Trophoblast cell (in vitro differentiated cells and primary cell): ENCODE data around the gene HMGB4.

Experiments used
- DNase-seq, 2 donors: peaks; one replicate each; pipeline ENCODE4 v3.0.0-alpha.2; 2016
- H2AFZ ChIP-seq: 2 replicates; pipeline ENCODE4 v1.6.1; 2013; ENCODE audit warnings: low read length, moderate library complexity, mild to moderate bottlenecking; ENCODE audit not compliant: insufficient read depth, poor library complexity
- H2AK5ac ChIP-seq: 2 replicates; pipeline ENCODE4 v1.6.1; 2013; ENCODE audit warnings: mild to moderate bottlenecking, low read length
- H2BK120ac ChIP-seq: 2 replicates; pipeline ENCODE4 v1.6.1; 2013; ENCODE audit warnings: low read length, mild to moderate bottlenecking, moderate library complexity; ENCODE audit not compliant: insufficient read depth, poor library complexity
- H2BK12ac ChIP-seq: 2 replicates; pipeline ENCODE4 v1.6.1; 2013; ENCODE audit warnings: mild to moderate bottlenecking, low read length, moderate library complexity
- H2BK5ac ChIP-seq: 2 replicates; pipeline ENCODE4 v1.6.1; 2013; ENCODE audit warnings: low read length, low read depth, moderate library complexity, mild to moderate bottlenecking; ENCODE audit not compliant: poor library complexity
- H3K14ac ChIP-seq: 2 replicates; pipeline ENCODE4 v1.6.1; 2013; ENCODE audit warnings: mild to moderate bottlenecking, low read length
- H3K18ac ChIP-seq: 2 replicates; pipeline ENCODE4 v1.6.1; 2013; ENCODE audit warnings: mild to moderate bottlenecking, low read length
- H3K23ac ChIP-seq: 2 replicates; pipeline ENCODE4 v1.6.1; 2013; ENCODE audit warnings: low read length
- H3K27ac ChIP-seq: 2 replicates; pipeline ENCODE4 v1.5.1; 2013; ENCODE audit warnings: low read depth, mild to moderate bottlenecking, inconsistent platforms, low read length, moderate library complexity
- H3K27me3 ChIP-seq: 2 replicates; pipeline ENCODE4 v1.6.1; 2013; ENCODE audit warnings: inconsistent platforms, mild to moderate bottlenecking, low read length, moderate library complexity; ENCODE audit not compliant: insufficient read depth
- H3K36me3 ChIP-seq, 2 experiments: 1 replicate in 1 of 2; 2 replicates in 1 of 2; pipeline ENCODE4 v1.6.1; 2013; ENCODE audit warnings: low read length in 2 of 2, mild to moderate bottlenecking in 2 of 2, moderate library complexity in 1 of 2; ENCODE audit not compliant: insufficient read depth in 2 of 2, control insufficient read depth in 1 of 2
- H3K4ac ChIP-seq: 2 replicates; pipeline ENCODE4 v1.6.1; 2013; ENCODE audit warnings: low read depth, mild to moderate bottlenecking, low read length, moderate library complexity
- H3K4me1 ChIP-seq, 2 experiments: 1 replicate in 1 of 2; 2 replicates in 1 of 2; pipeline ENCODE4 v1.6.1; 2013; ENCODE audit warnings: low read length in 2 of 2, mild to moderate bottlenecking in 2 of 2, moderate library complexity in 1 of 2; ENCODE audit not compliant: insufficient read depth in 2 of 2, control insufficient read depth in 1 of 2
- H3K4me2 ChIP-seq: 2 replicates; pipeline ENCODE4 v1.6.1; 2013; ENCODE audit warnings: inconsistent platforms, mild to moderate bottlenecking, low read length, moderate library complexity
- H3K4me3 ChIP-seq: 2 replicates; pipeline ENCODE4 v1.5.1; 2013; ENCODE audit warnings: mild to moderate bottlenecking, low read depth, low read length, inconsistent platforms
- H3K79me1 ChIP-seq: one replicate; pipeline ENCODE4 v1.6.1; 2013; ENCODE audit warnings: low read length
- H3K79me2 ChIP-seq: 2 replicates; pipeline ENCODE4 v1.6.1; 2013; ENCODE audit warnings: low read length, mild to moderate bottlenecking; ENCODE audit not compliant: control insufficient read depth, insufficient read depth, poor library complexity
- H3K9ac ChIP-seq: 2 replicates; pipeline ENCODE4 v1.6.1; 2013; ENCODE audit warnings: mild to moderate bottlenecking, low read length
- H3K9me3 ChIP-seq: 2 replicates; pipeline ENCODE4 v1.6.1; 2013; ENCODE audit warnings: low read depth, mild to moderate bottlenecking, control low read depth, inconsistent platforms, low read length; ENCODE audit not compliant: insufficient read depth
- H4K12ac ChIP-seq: 2 replicates; pipeline ENCODE4 v1.6.1; 2013; ENCODE audit warnings: low read depth, mild to moderate bottlenecking, low read length, moderate library complexity
- H4K8ac ChIP-seq: 2 replicates; pipeline ENCODE4 v1.6.1; 2013; ENCODE audit warnings: low read depth, mild to moderate bottlenecking, low read length, moderate library complexity
- H4K91ac ChIP-seq: one replicate; pipeline ENCODE4 v1.6.1; 2013; ENCODE audit warnings: low read depth, mild to moderate bottlenecking, low read length, moderate library complexity
- WGBS: extraction: QIAGEN DNeasy Blood & Tissue Kit; methylation state at CpG from one replicate; pipeline ENCODE4 v1.1.7; 2013; ENCODE audit warnings: missing lambda C conversion rate; ENCODE audit not compliant: insufficient read length, insufficient coverage; ENCODE audit errors: extremely low coverage; 5-methylcytosine and 5-hydroxymethylcytosine counted together

The HMGB4 gene

GRCh38 chr1:33841494-33841893, 22.4 kb upstream of the HMGB4 start:
- Histone ChIP-seq H2BK12ac (no peak overlapping the region), H3K23ac (no peak overlapping the region), H2BK5ac (no peak overlapping the region), H3K4ac (no peak overlapping the region), H3K27me3 (no peaks in the 10 kb centered on the region), H3K79me1 (no peaks in the 10 kb centered on the region), H3K27ac (no peak overlapping the region), H4K8ac (no peak overlapping the region), H3K14ac (no peak overlapping the region), H3K79me2 (no peaks in the 10 kb centered on the region), H2BK120ac (no peak overlapping the region), H3K36me3 (no peaks in the 10 kb centered on the region), H3K4me1 (no peaks in the 10 kb centered on the region), H2AFZ (no peak overlapping the region), H3K4me3 (no peak overlapping the region), H4K91ac (no peak overlapping the region), H3K9ac (no peak overlapping the region), H4K12ac (no peak overlapping the region), H3K9me3 (peaks cover 2% of the 10 kb centered on the region), H3K18ac (no peak overlapping the region), H2AK5ac (no peak overlapping the region), H3K4me2 (no peak overlapping the region)
- no CpG with 5 or more reads among the region's 1 CpG for WGBS
- DNase-seq, result peak in 1 of 2 donors; percentile 32

- Histone ChIP-seq H3K9ac (no peak overlapping the region), H3K79me1 (no peaks in the 10 kb centered on the region), H3K4me2 (no peak overlapping the region), H2AK5ac (no peak overlapping the region), H2BK5ac (no peak overlapping the region), H3K4me1 (no peaks in the 10 kb centered on the region), H3K18ac (no peak overlapping the region), H3K27me3 (no peaks in the 10 kb centered on the region), H3K27ac (no peak overlapping the region), H4K12ac (no peak overlapping the region), H2BK120ac (no peak overlapping the region), H3K36me3 (no peaks in the 10 kb centered on the region), H3K79me2 (no peaks in the 10 kb centered on the region), H4K8ac (no peak overlapping the region), H3K4ac (no peak overlapping the region), H3K4me3 (no peak overlapping the region), H2BK12ac (no peak overlapping the region), H3K9me3 (no peaks in the 10 kb centered on the region), H4K91ac (no peak overlapping the region), H3K14ac (no peak overlapping the region), H2AFZ (no peak overlapping the region), H3K23ac (no peak overlapping the region)
- no CpG with 5 or more reads among the region's 5 CpGs for WGBS
- no peak for DNase-seq
Observed at GRCh38 chr1:33842348-33842747, 21.5 kb upstream of the HMGB4 start.

GRCh38 chr1:33844166-33844565, 19.7 kb upstream of the HMGB4 start:
- H3K4me1 ChIP-seq, result peaks cover 0 to 3% of the 10 kb centered on the region in 2 experiments
- no peak overlapping the region for H3K9ac ChIP-seq
- H3K27me3 ChIP-seq, result no peaks in the 10 kb centered on the region
- H3K36me3 ChIP-seq, result no peaks in the 10 kb centered on the region
- no peak overlapping the region for H3K18ac ChIP-seq
- H3K4ac ChIP-seq, result no peak overlapping the region
- no peak overlapping the region for H2AK5ac ChIP-seq
- no peak overlapping the region for H3K23ac ChIP-seq
- H4K8ac ChIP-seq, result no peak overlapping the region
- no peak overlapping the region for H3K4me3 ChIP-seq
- no peaks in the 10 kb centered on the region for H3K79me1 ChIP-seq
- no peak for DNase-seq
- no CpG with 5 or more reads among the region's 5 CpGs for WGBS
- no peaks in the 10 kb centered on the region for H3K9me3 ChIP-seq
- no peak overlapping the region for H3K14ac ChIP-seq
- no peak overlapping the region for H4K91ac ChIP-seq
- H2BK5ac ChIP-seq, result no peak overlapping the region
- no peak overlapping the region for H2BK120ac ChIP-seq
- no peak overlapping the region for H3K27ac ChIP-seq
- H2AFZ ChIP-seq, result no peak overlapping the region
- no peak overlapping the region for H2BK12ac ChIP-seq
- H4K12ac ChIP-seq, result no peak overlapping the region
- no peaks in the 10 kb centered on the region for H3K79me2 ChIP-seq
- H3K4me2 ChIP-seq, result no peak overlapping the region

DNA sequence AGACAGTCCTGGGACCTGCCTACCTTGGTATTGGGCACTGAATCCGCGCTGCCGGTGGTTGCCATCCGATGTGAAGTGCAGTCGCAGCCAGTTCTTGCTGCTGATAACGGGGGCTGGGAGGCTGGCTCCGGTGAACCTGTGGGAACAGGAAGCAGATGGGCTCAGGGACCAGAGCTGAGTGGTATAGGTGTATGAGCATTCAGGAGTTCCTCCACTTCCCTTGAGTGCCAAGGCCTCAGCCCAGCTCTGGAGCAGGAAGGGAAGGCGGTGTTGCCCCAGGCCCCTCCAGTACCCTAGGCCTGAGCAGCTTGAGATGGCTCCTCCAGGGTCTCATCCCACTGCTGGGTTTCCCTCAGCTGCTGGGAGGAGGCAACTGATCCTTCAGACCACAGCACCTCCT, 17.0 kb upstream of the HMGB4 start:
- no CpG with 5 or more reads among the region's 8 CpGs for WGBS
- no peak overlapping the region for H2BK120ac ChIP-seq
- H2AFZ ChIP-seq, result no peak overlapping the region
- no peaks in the 10 kb centered on the region for H3K36me3 ChIP-seq
- H3K79me2 ChIP-seq, result no peaks in the 10 kb centered on the region
- no peaks in the 10 kb centered on the region for H3K9me3 ChIP-seq
- no peak overlapping the region for H3K9ac ChIP-seq
- no peak overlapping the region for H3K4me3 ChIP-seq
- no peak overlapping the region for H3K4me2 ChIP-seq
- no peak overlapping the region for H3K14ac ChIP-seq
- no peak overlapping the region for H2BK5ac ChIP-seq
- H3K27me3 ChIP-seq, result no peaks in the 10 kb centered on the region
- no peak overlapping the region for H4K91ac ChIP-seq
- H3K4me1 ChIP-seq, result peaks cover 0 to 3% of the 10 kb centered on the region in 2 experiments
- no peak overlapping the region for H4K12ac ChIP-seq
- H3K18ac ChIP-seq, result no peak overlapping the region
- H2AK5ac ChIP-seq, result no peak overlapping the region
- H3K27ac ChIP-seq, result no peak overlapping the region
- no peak overlapping the region for H3K23ac ChIP-seq
- no peak overlapping the region for H2BK12ac ChIP-seq
- no peak for DNase-seq
- no peak overlapping the region for H4K8ac ChIP-seq
- no peak overlapping the region for H3K4ac ChIP-seq
- no peaks in the 10 kb centered on the region for H3K79me1 ChIP-seq
